KMS-11 (cell line): ENCODE data around the gene H1-8.

Source experiments
- H2AFZ ChIP-seq: fragments of 200-600 bp; sonication (generic); 2 replicates; pipeline ENCODE4 v1.6.1; 2016; ENCODE audit warnings: antibody characterized with exemption, mixed run types, low read depth
- H3K27ac ChIP-seq: fragments of 200-600 bp; sonication (generic); 2 replicates; pipeline ENCODE4 v1.6.1; 2016; ENCODE audit warnings: mild to moderate bottlenecking, mixed run types
- H3K27me3 ChIP-seq: fragments of 200-600 bp; sonication (generic); 2 replicates; pipeline ENCODE4 v1.6.1; 2017; ENCODE audit warnings: mild to moderate bottlenecking, low read depth, mixed run types, moderate library complexity; ENCODE audit not compliant: insufficient read depth
- H3K36me3 ChIP-seq: fragments of 200-600 bp; sonication (generic); 2 replicates; pipeline ENCODE4 v1.6.1; 2017; ENCODE audit warnings: mild to moderate bottlenecking, mixed run types; ENCODE audit not compliant: insufficient read depth
- H3K4me1 ChIP-seq: fragments of 200-600 bp; sonication (generic); 2 replicates; pipeline ENCODE4 v1.6.1; 2016; ENCODE audit warnings: mild to moderate bottlenecking, low read depth, mixed run types; ENCODE audit not compliant: poor library complexity, severe bottlenecking
- H3K4me2 ChIP-seq: fragments of 200-600 bp; sonication (generic); 2 replicates; pipeline ENCODE4 v1.7.0; 2016; ENCODE audit warnings: mild to moderate bottlenecking, mixed run types
- H3K4me3 ChIP-seq: fragments of 200-600 bp; sonication (generic); IDR thresholded peaks from 2 replicates; pipeline ENCODE4 v1.6.1; 2017; ENCODE audit warnings: low read depth, low read length, mixed read lengths; ENCODE audit not compliant: insufficient read depth
- H3K79me2 ChIP-seq: fragments of 200-600 bp; sonication (generic); 2 replicates; pipeline ENCODE4 v1.6.1; 2016; ENCODE audit warnings: low read depth, mixed run types; ENCODE audit not compliant: insufficient read depth
- H3K9ac ChIP-seq: fragments of 200-600 bp; sonication (generic); 2 replicates; pipeline ENCODE4 v1.6.1; 2016; ENCODE audit warnings: mild to moderate bottlenecking, mixed run types
- H4K20me1 ChIP-seq: fragments of 200-600 bp; sonication (generic); 2 replicates; pipeline ENCODE4 v1.6.1; 2016; ENCODE audit warnings: mild to moderate bottlenecking, mixed run types; ENCODE audit not compliant: insufficient read depth
- TF ChIP-seq, protein P1 (sequence below): fragments of 200-600 bp; sonication (generic); conservative IDR thresholded peaks from 2 replicates; pipeline ENCODE4 v1.6.1; 2017; ENCODE audit warnings: low read depth, mild to moderate bottlenecking, antibody characterized with exemption, low read length, moderate library complexity, mixed read lengths

The H1-8 gene

DNA sequence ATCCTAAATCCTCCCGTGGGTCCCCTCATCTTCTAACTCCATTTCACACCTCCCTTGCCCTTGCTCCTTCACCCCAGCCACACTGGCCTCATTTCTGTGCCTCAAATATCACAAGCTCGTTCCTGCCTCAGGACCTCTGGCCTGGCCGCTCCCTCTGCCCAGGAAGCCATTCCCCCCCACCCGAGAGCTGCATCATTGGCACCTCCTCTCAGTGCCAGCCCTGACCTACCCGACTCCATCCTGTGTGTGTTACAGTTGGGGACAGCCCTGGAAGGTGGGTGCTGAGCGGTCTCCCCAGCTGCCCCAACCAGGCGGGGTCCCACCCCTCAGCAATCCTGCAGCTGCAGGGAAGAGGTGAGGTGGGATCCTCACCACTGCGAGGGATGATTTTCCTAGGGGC is 49.0 kb downstream of the H1-8 start:
- no peaks in the 10 kb centered on the region for H3K27me3 ChIP-seq
- TF ChIP-seq, protein P1, sequence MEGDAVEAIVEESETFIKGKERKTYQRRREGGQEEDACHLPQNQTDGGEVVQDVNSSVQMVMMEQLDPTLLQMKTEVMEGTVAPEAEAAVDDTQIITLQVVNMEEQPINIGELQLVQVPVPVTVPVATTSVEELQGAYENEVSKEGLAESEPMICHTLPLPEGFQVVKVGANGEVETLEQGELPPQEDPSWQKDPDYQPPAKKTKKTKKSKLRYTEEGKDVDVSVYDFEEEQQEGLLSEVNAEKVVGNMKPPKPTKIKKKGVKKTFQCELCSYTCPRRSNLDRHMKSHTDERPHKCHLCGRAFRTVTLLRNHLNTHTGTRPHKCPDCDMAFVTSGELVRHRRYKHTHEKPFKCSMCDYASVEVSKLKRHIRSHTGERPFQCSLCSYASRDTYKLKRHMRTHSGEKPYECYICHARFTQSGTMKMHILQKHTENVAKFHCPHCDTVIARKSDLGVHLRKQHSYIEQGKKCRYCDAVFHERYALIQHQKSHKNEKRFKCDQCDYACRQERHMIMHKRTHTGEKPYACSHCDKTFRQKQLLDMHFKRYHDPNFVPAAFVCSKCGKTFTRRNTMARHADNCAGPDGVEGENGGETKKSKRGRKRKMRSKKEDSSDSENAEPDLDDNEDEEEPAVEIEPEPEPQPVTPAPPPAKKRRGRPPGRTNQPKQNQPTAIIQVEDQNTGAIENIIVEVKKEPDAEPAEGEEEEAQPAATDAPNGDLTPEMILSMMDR, result no peak
- no peaks in the 10 kb centered on the region for H4K20me1 ChIP-seq
- H3K36me3 ChIP-seq, result no peaks in the 10 kb centered on the region
- no peak overlapping the region for H3K9ac ChIP-seq
- H2AFZ ChIP-seq, result no peak overlapping the region
- H3K4me2 ChIP-seq, result no peak overlapping the region
- H3K4me1 ChIP-seq, result no peaks in the 10 kb centered on the region
- no peak overlapping the region for H3K4me3 ChIP-seq
- H3K27ac ChIP-seq, result no peak overlapping the region
- H3K79me2 ChIP-seq, result no peaks in the 10 kb centered on the region

DNA sequence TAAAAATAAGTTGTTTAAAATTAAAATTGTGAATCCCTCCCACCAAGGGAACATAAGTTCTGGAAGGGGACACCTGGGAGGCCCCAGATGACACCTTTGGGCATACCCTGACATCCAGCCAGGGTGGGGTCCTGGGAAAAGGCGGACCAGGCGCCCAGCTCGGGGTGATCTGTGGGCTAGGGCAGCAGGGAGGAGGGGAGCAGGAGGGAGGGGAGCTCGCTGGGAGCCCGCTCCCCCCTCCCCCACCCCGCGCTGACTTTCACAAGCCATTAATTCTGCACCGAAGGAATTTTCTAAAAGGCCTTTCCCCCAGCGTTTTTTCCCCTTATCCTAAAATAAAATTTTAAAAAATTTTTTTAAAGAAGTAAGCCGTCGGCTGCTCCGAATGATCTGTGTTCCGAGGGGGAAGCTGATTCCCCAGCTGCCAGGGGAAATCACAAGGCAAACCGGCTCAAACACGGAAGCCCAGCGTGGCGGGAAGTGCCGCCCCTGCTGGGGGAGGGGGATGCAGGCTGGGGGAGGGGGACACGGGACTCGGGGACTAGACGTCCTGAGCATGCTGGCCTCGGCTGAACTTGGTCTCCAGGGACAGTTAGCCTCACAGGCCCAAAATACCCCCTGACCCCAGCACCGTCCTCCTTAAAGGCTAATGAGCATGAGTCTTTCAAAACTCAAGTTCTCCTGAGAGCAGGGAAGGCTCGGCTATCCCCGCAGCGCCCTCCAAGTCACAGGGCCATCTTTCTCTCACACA is 49.6 kb downstream of the H1-8 start:
- no peak overlapping the region for H3K27ac ChIP-seq

GRCh38 chr3:129593230-129593594 is 50.2 kb downstream of the H1-8 start:
- Histone ChIP-seq H4K20me1 (no peaks in the 10 kb centered on the region), H3K36me3 (no peaks in the 10 kb centered on the region), H3K4me3 (no peak overlapping the region), H3K27me3 (no peaks in the 10 kb centered on the region), H3K9ac (no peak overlapping the region), H3K4me2 (no peak overlapping the region), H3K4me1 (no peaks in the 10 kb centered on the region), H3K79me2 (no peaks in the 10 kb centered on the region), H2AFZ (no peak overlapping the region), H3K27ac (no peak overlapping the region)
- TF ChIP-seq, protein P1, result no peak

More for the DNA sequence above, 49.6 kb downstream of the H1-8 start:
- Histone ChIP-seq H2AFZ (no peak overlapping the region), H3K79me2 (no peaks in the 10 kb centered on the region), H3K27me3 (no peaks in the 10 kb centered on the region), H3K4me2 (no peak overlapping the region), H3K4me3 (no peak overlapping the region), H3K9ac (no peak overlapping the region), H3K4me1 (no peaks in the 10 kb centered on the region), H4K20me1 (no peaks in the 10 kb centered on the region), H3K36me3 (no peaks in the 10 kb centered on the region)
- TF ChIP-seq, protein P1, result no peak

GRCh38 chr3:129593595-129594339 is 50.8 kb downstream of the H1-8 start:
- Histone ChIP-seq H3K36me3 (no peaks in the 10 kb centered on the region), H2AFZ (no peak overlapping the region), H3K4me3 (no peak overlapping the region), H3K27me3 (no peaks in the 10 kb centered on the region), H3K79me2 (no peaks in the 10 kb centered on the region), H3K4me1 (no peaks in the 10 kb centered on the region), H3K4me2 (no peak overlapping the region), H3K27ac (no peak overlapping the region), H3K9ac (no peak overlapping the region), H4K20me1 (no peaks in the 10 kb centered on the region)
- TF ChIP-seq, protein P1, result no peak
